WTC11 (cell line): ENCODE results near the gene FSTL4.

Experiments used
- ATF6 ChIP-seq: sonication (generic); formaldehyde crosslinking; IDR thresholded peaks from 2 replicates; pipeline ENCODE4 v1.8.1; 2023; ENCODE audit warnings: mild to moderate bottlenecking, missing genetic modification reagents
- CTCF ChIP-seq: fragments of 200-600 bp; IDR thresholded peaks from 2 replicates; pipeline ENCODE4 v1.8.0; 2022; ENCODE audit warnings: antibody characterized with exemption
- ETV6 ChIP-seq: sonication (generic); formaldehyde crosslinking; IDR thresholded peaks from 2 replicates; pipeline ENCODE4 v1.8.1; 2022; ENCODE audit warnings: mild to moderate bottlenecking, missing genetic modification reagents
- MAX ChIP-seq: sonication (generic); formaldehyde crosslinking; IDR thresholded peaks from 2 replicates; pipeline ENCODE4 v1.8.0; 2022; ENCODE audit warnings: mild to moderate bottlenecking, missing genetic modification reagents
- MXD4 ChIP-seq: fragments of 250-450 bp; sonication (Bioruptor Pico); IDR thresholded peaks from 2 replicates; pipeline ENCODE4 v1.8.0; 2021; ENCODE audit warnings: mild to moderate bottlenecking, moderate library complexity, borderline replicate concordance
- USF2 ChIP-seq: sonication (generic); formaldehyde crosslinking; IDR thresholded peaks from 2 replicates; pipeline ENCODE4 v1.8.1; 2023; ENCODE audit warnings: mild to moderate bottlenecking, missing genetic modification reagents, moderate library complexity

GRCh38 chr5:133420440-133421301, 191.7 kb downstream of the FSTL4 start:
- TF ChIP-seq ETV6 (CRISPR knock-in tag) (no peak), MXD4 (CRISPR knock-in tag) (no peak), CTCF (no peak), USF2 (CRISPR knock-in tag) (no peak), ATF6 (CRISPR knock-in tag) (no peak), MAX (CRISPR knock-in tag) (no peak)
